Ectodermal cell (in vitro differentiated cells): ENCODE measurements around the gene GP5.
A peak's percentile ranks its signal among the peaks of the same experiment; 100 is the strongest.

Experiments used
- H3K27ac ChIP-seq: 2 replicates; pipeline ENCODE4 v1.7.0; 2013; ENCODE audit warnings: mild to moderate bottlenecking, low read depth, low read length; ENCODE audit not compliant: insufficient read depth, poor library complexity, severe bottlenecking
- H3K27me3 ChIP-seq: 2 replicates; pipeline ENCODE4 v1.7.0; 2013; ENCODE audit warnings: mild to moderate bottlenecking, low read length; ENCODE audit not compliant: insufficient read depth, control insufficient read depth, poor library complexity, severe bottlenecking
- H3K36me3 ChIP-seq: one replicate; pipeline ENCODE4 v1.7.0; 2013; ENCODE audit warnings: low read length; ENCODE audit not compliant: control insufficient read depth, insufficient read depth
- H3K4me1 ChIP-seq: one replicate; pipeline ENCODE4 v1.7.0; 2013; ENCODE audit warnings: low read length; ENCODE audit not compliant: control insufficient read depth, insufficient read depth
- H3K4me3 ChIP-seq: 2 replicates; pipeline ENCODE4 v1.7.0; 2013; ENCODE audit warnings: low read depth, low read length, control low read depth; ENCODE audit not compliant: insufficient read depth
- H3K9me3 ChIP-seq: 2 replicates; pipeline ENCODE4 v1.7.0; 2013; ENCODE audit warnings: mild to moderate bottlenecking, low read length, moderate library complexity; ENCODE audit not compliant: control insufficient read depth
- WGBS, 2 experiments: methylation state at CpG; one replicate each; pipeline ENCODE4 v1.1.7; 2013; ENCODE audit warnings: missing lambda C conversion rate in 2 of 2; 5-methylcytosine and 5-hydroxymethylcytosine counted together

The GP5 gene

DNA sequence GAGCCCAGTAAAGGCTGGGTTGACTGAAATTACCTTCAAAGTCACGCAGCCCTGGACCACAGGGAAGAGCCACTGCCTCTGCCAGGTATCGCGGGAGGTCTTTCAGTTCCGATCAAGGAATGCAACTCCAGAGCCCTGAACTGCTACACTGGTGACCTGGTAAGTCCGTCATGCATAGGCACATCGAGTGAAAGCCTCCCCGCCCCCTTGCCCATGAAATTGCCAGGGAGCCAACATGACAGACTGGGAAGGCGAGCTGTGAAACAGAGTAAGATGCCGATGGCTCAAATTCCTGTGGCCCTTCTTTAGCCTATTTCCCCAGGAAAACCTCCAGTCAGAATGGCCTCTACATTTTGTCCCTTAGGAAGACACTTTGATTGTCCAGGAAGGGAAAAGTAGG lies 2.3 kb upstream of the GP5 start:
- Histone ChIP-seq H3K27ac (no peak overlapping the region), H3K36me3 (peaks cover 4% of the 10 kb centered on the region), H3K4me1 (peaks cover 9% of the 10 kb centered on the region), H3K27me3 (peaks cover 36% of the 10 kb centered on the region), H3K4me3 (no peak overlapping the region), H3K9me3 (no peaks in the 10 kb centered on the region)
- WGBS, 2 experiments = 91 to 94% methylated on average over 9 of the region's 9 CpGs

- peaks cover 9% of the 10 kb centered on the region for H3K4me1 ChIP-seq
- H3K36me3 ChIP-seq = no peaks in the 10 kb centered on the region
- peaks cover 50% of the 10 kb centered on the region for H3K27me3 ChIP-seq
- 93 to 94% methylated on average over 15 of the region's 15 CpGs for WGBS, 2 experiments
- no peak overlapping the region for H3K27ac ChIP-seq
- H3K4me3 ChIP-seq = no peak overlapping the region
- H3K9me3 ChIP-seq = no peaks in the 10 kb centered on the region
Observed at GRCh38 chr3:194399874-194400411, 877 bp upstream of the GP5 start.

GRCh38 chr3:194397757-194398312 lies 1.2 kb downstream of the GP5 start:
- Histone ChIP-seq H3K36me3 (no peaks in the 10 kb centered on the region), H3K4me3 (peak overlapping the region; percentile 25), H3K4me1 (peaks cover 9% of the 10 kb centered on the region), H3K27me3 (peaks cover 60% of the 10 kb centered on the region), H3K27ac (no peak overlapping the region), H3K9me3 (no peaks in the 10 kb centered on the region)
- 11% methylated on average over 38 of the region's 38 CpGs for WGBS, 2 experiments

DNA sequence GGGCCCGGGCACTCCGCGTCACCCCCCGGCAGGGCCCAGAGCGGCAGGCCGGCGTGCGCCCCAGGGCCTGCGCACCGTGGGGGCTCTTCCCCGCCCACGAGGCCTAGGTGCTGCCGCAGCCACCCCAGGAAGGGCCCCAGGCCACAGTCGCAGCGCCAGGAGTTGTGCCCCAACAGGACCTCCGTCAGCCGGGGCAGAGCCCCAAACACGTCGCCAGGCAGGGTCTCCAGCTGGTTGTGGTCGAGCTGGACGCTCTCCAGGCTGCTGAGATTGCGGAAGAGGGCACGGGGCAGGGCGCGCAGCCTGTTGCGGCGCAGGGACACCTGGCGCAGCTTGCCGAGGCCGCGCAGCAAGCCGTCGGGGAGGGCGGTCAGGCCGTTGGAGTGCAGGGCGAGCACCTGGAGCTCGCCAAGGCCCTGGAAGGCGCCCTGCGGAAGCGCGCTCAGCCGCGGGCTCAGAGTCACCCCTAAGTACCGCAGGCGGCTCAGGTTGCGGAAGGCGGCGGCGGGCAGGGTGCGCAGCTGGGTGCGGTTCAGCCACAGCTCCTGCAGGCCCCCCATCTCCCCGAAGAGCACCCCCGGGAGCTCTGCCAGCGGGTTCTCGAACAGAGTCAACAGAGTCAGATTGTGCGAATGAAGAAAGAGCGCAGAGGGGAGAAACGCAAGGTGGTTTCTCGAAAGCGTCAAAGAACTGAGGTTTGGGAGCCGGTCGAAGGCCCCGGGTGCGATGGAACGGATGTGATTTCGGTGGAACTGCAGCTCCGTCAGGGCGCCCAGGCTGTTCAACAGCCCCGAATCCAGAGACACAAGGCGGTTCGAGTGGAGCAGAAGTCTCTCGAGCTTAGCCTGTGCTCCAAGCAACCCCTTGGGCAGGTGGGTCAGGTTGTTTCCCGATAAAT lies 2.0 kb downstream of the GP5 start:
- WGBS, 2 experiments = 8 to 10% methylated on average over 73 of the region's 73 CpGs
- Histone ChIP-seq H3K4me3 (peak overlapping the region; percentile 25), H3K27ac (no peak overlapping the region), H3K9me3 (no peaks in the 10 kb centered on the region), H3K36me3 (no peaks in the 10 kb centered on the region), H3K27me3 (peaks cover 60% of the 10 kb centered on the region), H3K4me1 (peaks cover 9% of the 10 kb centered on the region)

GRCh38 chr3:194396539-194396858 lies 2.6 kb downstream of the GP5 start:
- Histone ChIP-seq H3K27ac (no peak overlapping the region), H3K4me1 (peaks cover 9% of the 10 kb centered on the region), H3K36me3 (no peaks in the 10 kb centered on the region), H3K27me3 (peaks cover 60% of the 10 kb centered on the region), H3K9me3 (no peaks in the 10 kb centered on the region), H3K4me3 (peak overlapping the region; percentile 25)
- 12 to 13% methylated on average over 13 of the region's 13 CpGs for WGBS, 2 experiments

- Histone ChIP-seq H3K36me3 (no peaks in the 10 kb centered on the region), H3K27me3 (peaks cover 60% of the 10 kb centered on the region), H3K4me3 (no peak overlapping the region), H3K4me1 (peaks cover 9% of the 10 kb centered on the region), H3K9me3 (no peaks in the 10 kb centered on the region), H3K27ac (no peak overlapping the region)
- 34 to 37% methylated on average over 26 of the region's 26 CpGs for WGBS, 2 experiments
Observed at GRCh38 chr3:194395778-194396538, 3.1 kb downstream of the GP5 start.

DNA sequence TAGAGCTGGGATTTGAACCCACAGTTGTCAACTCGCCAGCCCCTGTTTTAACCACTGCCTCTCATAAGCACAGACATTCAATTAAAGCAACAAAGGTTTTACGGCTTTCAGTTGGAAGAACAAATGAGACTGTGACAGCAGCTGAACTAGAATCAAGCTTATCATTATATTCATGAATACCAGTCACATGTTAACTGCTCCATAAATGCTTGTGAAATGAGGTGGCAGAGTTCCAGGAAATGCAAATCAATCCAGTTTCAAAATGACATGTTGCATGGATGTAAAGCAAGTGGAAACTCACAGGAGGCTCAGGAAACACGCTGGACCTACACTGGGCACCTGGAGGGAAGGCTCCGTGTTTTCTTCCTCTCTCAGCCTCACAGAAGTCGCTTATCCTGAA lies 3.9 kb downstream of the GP5 start:
- H3K36me3 ChIP-seq = no peaks in the 10 kb centered on the region
- WGBS, 2 experiments = 89 to 90% methylated on average over 5 of the region's 5 CpGs
- H3K4me1 ChIP-seq = peaks cover 9% of the 10 kb centered on the region
- peaks cover 60% of the 10 kb centered on the region for H3K27me3 ChIP-seq
- H3K27ac ChIP-seq = no peak overlapping the region
- no peak overlapping the region for H3K4me3 ChIP-seq
- no peaks in the 10 kb centered on the region for H3K9me3 ChIP-seq

GRCh38 chr3:194392576-194392975 lies 6.5 kb downstream of the GP5 start:
- Histone ChIP-seq H3K27me3 (peaks cover 36% of the 10 kb centered on the region), H3K4me1 (peaks cover 2% of the 10 kb centered on the region), H3K27ac (no peak overlapping the region), H3K4me3 (no peak overlapping the region), H3K36me3 (no peaks in the 10 kb centered on the region), H3K9me3 (no peaks in the 10 kb centered on the region)
- 91 to 95% methylated on average over 7 of the region's 7 CpGs for WGBS, 2 experiments

GRCh38 chr3:194390835-194391234 lies 8.2 kb downstream of the GP5 start:
- Histone ChIP-seq H3K36me3 (no peaks in the 10 kb centered on the region), H3K4me3 (no peak overlapping the region), H3K4me1 (no peaks in the 10 kb centered on the region), H3K9me3 (no peaks in the 10 kb centered on the region), H3K27ac (no peak overlapping the region), H3K27me3 (peaks cover 18% of the 10 kb centered on the region)

DNA sequence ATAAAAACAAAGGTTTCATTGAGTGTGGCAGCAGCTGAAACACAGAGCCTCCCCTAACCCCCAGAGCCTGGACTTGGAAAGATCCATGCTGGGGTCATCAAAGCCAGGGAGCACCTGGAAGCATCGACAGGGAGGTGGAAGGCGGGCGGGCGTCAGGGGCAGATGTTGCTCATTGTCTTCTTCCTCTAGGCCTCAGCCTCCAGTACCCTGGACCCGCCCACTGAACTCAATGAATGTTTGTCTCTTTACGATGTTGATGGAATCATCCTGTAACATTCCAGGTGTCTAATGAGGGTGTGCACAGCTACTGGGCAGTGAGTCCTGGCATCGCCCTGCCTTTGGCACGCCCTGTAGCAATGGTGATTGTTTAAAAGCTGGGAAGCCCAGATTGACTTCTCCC lies 9.8 kb downstream of the GP5 start:
- no peaks in the 10 kb centered on the region for H3K9me3 ChIP-seq
- H3K4me3 ChIP-seq = no peak overlapping the region
- no peaks in the 10 kb centered on the region for H3K4me1 ChIP-seq
- H3K36me3 ChIP-seq = no peaks in the 10 kb centered on the region
- peaks cover 3% of the 10 kb centered on the region for H3K27me3 ChIP-seq
- WGBS, 2 experiments = 94 to 95% methylated on average over 8 of the region's 8 CpGs
- no peak overlapping the region for H3K27ac ChIP-seq
